ENCODE results near the gene PDE4B.

Gene PDE4B

GRCh38 chr1:66302815-66303214 lies 510.1 kb downstream of the PDE4B start:
- Histone ChIP-seq H3K4me3 (ENCODE audit: low read depth in 1 of 5, low read length in 5 of 5) (no peak overlapping the region), H3K27ac (ENCODE audit: low read depth, low read length) (no peak overlapping the region), H3K4me1 (ENCODE audit: control insufficient read depth in 5 of 5, insufficient read depth in 5 of 5, low read length in 5 of 5) (peaks cover 0 to 15% (median 5%) of the 10 kb centered on the region in 5 donors), H3K9me3 (ENCODE audit: control insufficient read depth in 5 of 5, low read length in 5 of 5) (no peaks in the 10 kb centered on the region), H3K9ac (ENCODE audit: low read length in 5 of 5) (no peak overlapping the region), H3K27me3 (ENCODE audit: control insufficient read depth in 5 of 5, insufficient read depth in 4 of 5, low read length in 5 of 5) (no peaks in the 10 kb centered on the region), H3K36me3 (ENCODE audit: control insufficient read depth in 5 of 5, insufficient read depth in 5 of 5, low read length in 5 of 5) (no peaks in the 10 kb centered on the region)

- Histone ChIP-seq H3K36me3 (ENCODE audit: control insufficient read depth in 5 of 5, insufficient read depth in 5 of 5, low read length in 5 of 5) (no peaks in the 10 kb centered on the region), H3K9me3 (ENCODE audit: control insufficient read depth in 5 of 5, low read length in 5 of 5) (no peaks in the 10 kb centered on the region), H3K4me3 (ENCODE audit: low read depth in 1 of 5, low read length in 5 of 5) (no peak overlapping the region), H3K27ac (ENCODE audit: low read depth, low read length) (no peak overlapping the region), H3K27me3 (ENCODE audit: control insufficient read depth in 5 of 5, insufficient read depth in 4 of 5, low read length in 5 of 5) (no peaks in the 10 kb centered on the region), H3K9ac (ENCODE audit: low read length in 5 of 5) (no peak overlapping the region), H3K4me1 (ENCODE audit: control insufficient read depth in 5 of 5, insufficient read depth in 5 of 5, low read length in 5 of 5) (peaks cover 0 to 15% (median 5%) of the 10 kb centered on the region in 5 donors)
Observed at GRCh38 chr1:66303646-66304045, 511.0 kb downstream of the PDE4B start.

GRCh38 chr1:66304128-66304527 lies 511.4 kb downstream of the PDE4B start:
- Histone ChIP-seq H3K9me3 (ENCODE audit: control insufficient read depth in 5 of 5, low read length in 5 of 5) (no peaks in the 10 kb centered on the region), H3K4me3 (ENCODE audit: low read depth in 1 of 5, low read length in 5 of 5) (no peak overlapping the region), H3K27me3 (ENCODE audit: control insufficient read depth in 5 of 5, insufficient read depth in 4 of 5, low read length in 5 of 5) (no peaks in the 10 kb centered on the region), H3K4me1 (ENCODE audit: control insufficient read depth in 5 of 5, insufficient read depth in 5 of 5, low read length in 5 of 5) (peaks cover 0 to 15% (median 5%) of the 10 kb centered on the region in 5 donors), H3K27ac (ENCODE audit: low read depth, low read length) (no peak overlapping the region), H3K9ac (ENCODE audit: low read length in 5 of 5) (no peak overlapping the region), H3K36me3 (ENCODE audit: control insufficient read depth in 5 of 5, insufficient read depth in 5 of 5, low read length in 5 of 5) (no peaks in the 10 kb centered on the region)

- Histone ChIP-seq H3K9me3 (ENCODE audit: control insufficient read depth in 5 of 5, low read length in 5 of 5) (no peaks in the 10 kb centered on the region), H3K9ac (ENCODE audit: low read length in 5 of 5) (no peak overlapping the region), H3K27me3 (ENCODE audit: control insufficient read depth in 5 of 5, insufficient read depth in 4 of 5, low read length in 5 of 5) (no peaks in the 10 kb centered on the region), H3K36me3 (ENCODE audit: control insufficient read depth in 5 of 5, insufficient read depth in 5 of 5, low read length in 5 of 5) (no peaks in the 10 kb centered on the region), H3K27ac (ENCODE audit: low read depth, low read length) (no peak overlapping the region), H3K4me3 (ENCODE audit: low read depth in 1 of 5, low read length in 5 of 5) (no peak overlapping the region), H3K4me1 (ENCODE audit: control insufficient read depth in 5 of 5, insufficient read depth in 5 of 5, low read length in 5 of 5) (peaks cover 0 to 10% (median 2%) of the 10 kb centered on the region in 5 donors)
Observed at GRCh38 chr1:66305927-66306326, 513.2 kb downstream of the PDE4B start.

GRCh38 chr1:66309006-66309741 lies 516.5 kb downstream of the PDE4B start:
- Histone ChIP-seq H3K27me3 (ENCODE audit: control insufficient read depth in 5 of 5, insufficient read depth in 4 of 5, low read length in 5 of 5) (no peaks in the 10 kb centered on the region), H3K4me1 (ENCODE audit: control insufficient read depth in 5 of 5, insufficient read depth in 5 of 5, low read length in 5 of 5) (no peaks in the 10 kb centered on the region), H3K36me3 (ENCODE audit: control insufficient read depth in 5 of 5, insufficient read depth in 5 of 5, low read length in 5 of 5) (no peaks in the 10 kb centered on the region), H3K4me3 (ENCODE audit: low read depth in 1 of 5, low read length in 5 of 5) (no peak overlapping the region), H3K9me3 (ENCODE audit: control insufficient read depth in 5 of 5, low read length in 5 of 5) (peaks cover 0 to 4% (median 0%) of the 10 kb centered on the region in 5 donors), H3K27ac (ENCODE audit: low read depth, low read length) (no peak overlapping the region), H3K9ac (ENCODE audit: low read length in 5 of 5) (no peak overlapping the region)

GRCh38 chr1:66311092-66311491 lies 518.4 kb downstream of the PDE4B start:
- peaks cover 0 to 4% (median 0%) of the 10 kb centered on the region in 5 donors for H3K9me3 ChIP-seq (ENCODE audit: control insufficient read depth in 5 of 5, low read length in 5 of 5)
- no peak overlapping the region for H3K27ac ChIP-seq (ENCODE audit: low read depth, low read length)
- no peaks in the 10 kb centered on the region for H3K36me3 ChIP-seq (ENCODE audit: control insufficient read depth in 5 of 5, insufficient read depth in 5 of 5, low read length in 5 of 5)
- no peak overlapping the region for H3K9ac ChIP-seq (ENCODE audit: low read length in 5 of 5)
- no peaks in the 10 kb centered on the region for H3K27me3 ChIP-seq (ENCODE audit: control insufficient read depth in 5 of 5, insufficient read depth in 4 of 5, low read length in 5 of 5)
- no peak overlapping the region for H3K4me3 ChIP-seq (ENCODE audit: low read depth in 1 of 5, low read length in 5 of 5)
- H3K4me1 ChIP-seq (ENCODE audit: control insufficient read depth in 5 of 5, insufficient read depth in 5 of 5, low read length in 5 of 5): no peaks in the 10 kb centered on the region

GRCh38 chr1:66311628-66312027 lies 518.9 kb downstream of the PDE4B start:
- no peak overlapping the region for H3K9ac ChIP-seq (ENCODE audit: low read length in 5 of 5)
- H3K9me3 ChIP-seq (ENCODE audit: control insufficient read depth in 5 of 5, low read length in 5 of 5): peaks cover 0 to 4% (median 0%) of the 10 kb centered on the region in 5 donors
- H3K27me3 ChIP-seq (ENCODE audit: control insufficient read depth in 5 of 5, insufficient read depth in 4 of 5, low read length in 5 of 5): no peaks in the 10 kb centered on the region
- no peaks in the 10 kb centered on the region for H3K36me3 ChIP-seq (ENCODE audit: control insufficient read depth in 5 of 5, insufficient read depth in 5 of 5, low read length in 5 of 5)
- peaks cover 0 to 4% (median 0%) of the 10 kb centered on the region in 5 donors for H3K4me1 ChIP-seq (ENCODE audit: control insufficient read depth in 5 of 5, insufficient read depth in 5 of 5, low read length in 5 of 5)
- H3K27ac ChIP-seq (ENCODE audit: low read depth, low read length): no peak overlapping the region
- no peak overlapping the region for H3K4me3 ChIP-seq (ENCODE audit: low read depth in 1 of 5, low read length in 5 of 5)

- Histone ChIP-seq H3K9ac (ENCODE audit: low read length in 5 of 5) (no peak overlapping the region), H3K27me3 (ENCODE audit: control insufficient read depth in 5 of 5, insufficient read depth in 4 of 5, low read length in 5 of 5) (no peaks in the 10 kb centered on the region), H3K9me3 (ENCODE audit: control insufficient read depth in 5 of 5, low read length in 5 of 5) (peaks cover 0 to 4% (median 0%) of the 10 kb centered on the region in 5 donors), H3K4me1 (ENCODE audit: control insufficient read depth in 5 of 5, insufficient read depth in 5 of 5, low read length in 5 of 5) (peaks cover 0 to 10% (median 0%) of the 10 kb centered on the region in 5 donors), H3K4me3 (ENCODE audit: low read depth in 1 of 5, low read length in 5 of 5) (no peak overlapping the region), H3K27ac (ENCODE audit: low read depth, low read length) (no peak overlapping the region), H3K36me3 (ENCODE audit: control insufficient read depth in 5 of 5, insufficient read depth in 5 of 5, low read length in 5 of 5) (no peaks in the 10 kb centered on the region)
Observed at GRCh38 chr1:66312271-66312990, 519.7 kb downstream of the PDE4B start.

GRCh38 chr1:66313429-66313828 lies 520.7 kb downstream of the PDE4B start:
- Histone ChIP-seq H3K9ac (ENCODE audit: low read length in 5 of 5) (no peak overlapping the region), H3K27me3 (ENCODE audit: control insufficient read depth in 5 of 5, insufficient read depth in 4 of 5, low read length in 5 of 5) (no peaks in the 10 kb centered on the region), H3K4me1 (ENCODE audit: control insufficient read depth in 5 of 5, insufficient read depth in 5 of 5, low read length in 5 of 5) (peaks cover 0 to 10% (median 0%) of the 10 kb centered on the region in 5 donors), H3K36me3 (ENCODE audit: control insufficient read depth in 5 of 5, insufficient read depth in 5 of 5, low read length in 5 of 5) (no peaks in the 10 kb centered on the region), H3K4me3 (ENCODE audit: low read depth in 1 of 5, low read length in 5 of 5) (no peak overlapping the region), H3K27ac (ENCODE audit: low read depth, low read length) (no peak overlapping the region), H3K9me3 (ENCODE audit: control insufficient read depth in 5 of 5, low read length in 5 of 5) (peaks cover 0 to 4% (median 0%) of the 10 kb centered on the region in 5 donors)

GRCh38 chr1:66315671-66316070 lies 523.0 kb downstream of the PDE4B start:
- no peaks in the 10 kb centered on the region for H3K27me3 ChIP-seq (ENCODE audit: control insufficient read depth in 5 of 5, insufficient read depth in 4 of 5, low read length in 5 of 5)
- no peak overlapping the region for H3K4me3 ChIP-seq (ENCODE audit: low read depth in 1 of 5, low read length in 5 of 5)
- no peak overlapping the region for H3K9ac ChIP-seq (ENCODE audit: low read length in 5 of 5)
- H3K27ac ChIP-seq (ENCODE audit: low read depth, low read length): no peak overlapping the region
- peaks cover 0 to 10% (median 0%) of the 10 kb centered on the region in 5 donors for H3K4me1 ChIP-seq (ENCODE audit: control insufficient read depth in 5 of 5, insufficient read depth in 5 of 5, low read length in 5 of 5)
- H3K36me3 ChIP-seq (ENCODE audit: control insufficient read depth in 5 of 5, insufficient read depth in 5 of 5, low read length in 5 of 5): no peaks in the 10 kb centered on the region
- peaks cover 0 to 4% (median 0%) of the 10 kb centered on the region in 5 donors for H3K9me3 ChIP-seq (ENCODE audit: control insufficient read depth in 5 of 5, low read length in 5 of 5)
